HUES6 (cell line): Measurements from ENCODE around the gene ORAI2.

Experiments
- H3K27ac ChIP-seq: 2 replicates; pipeline ENCODE4 v1.7.0; 2013; ENCODE audit warnings: low read depth, mild to moderate bottlenecking, low read length, inconsistent platforms
- H3K27me3 ChIP-seq: 2 replicates; pipeline ENCODE4 v1.6.1; 2013; ENCODE audit warnings: low read length; ENCODE audit not compliant: control insufficient read depth, insufficient read depth
- H3K36me3 ChIP-seq: 2 replicates; pipeline ENCODE4 v1.6.1; 2013; ENCODE audit warnings: low read length; ENCODE audit not compliant: control insufficient read depth, insufficient read depth
- H3K4me1 ChIP-seq: 2 replicates; pipeline ENCODE4 v1.6.1; 2013; ENCODE audit warnings: low read length; ENCODE audit not compliant: control insufficient read depth, insufficient read depth
- H3K4me3 ChIP-seq: 2 replicates; pipeline ENCODE4 v1.5.1; 2013; ENCODE audit warnings: low read depth, low read length
- H3K9ac ChIP-seq: one replicate; pipeline ENCODE4 v1.6.1; 2013; ENCODE audit warnings: mild to moderate bottlenecking, low read length
- H3K9me3 ChIP-seq: 2 replicates; pipeline ENCODE4 v1.6.1; 2013; ENCODE audit warnings: low read depth, low read length; ENCODE audit not compliant: control insufficient read depth, insufficient read depth

ORAI2 gene

GRCh38 chr7:102433219-102434038, at the start of gene ORAI2:
Gene ORAI2 (plus strand): TSS chr7:102433575. CDS start chr7:102438957, 5,382 bp downstream.
- peaks cover 29% of the 10 kb centered on the region for H3K4me1 ChIP-seq

GRCh38 chr7:102387064-102387463, 46.3 kb upstream of the ORAI2 start:
- Histone ChIP-seq H3K27ac (no peak overlapping the region), H3K9me3 (no peaks in the 10 kb centered on the region), H3K4me1 (no peaks in the 10 kb centered on the region), H3K36me3 (peaks cover 36% of the 10 kb centered on the region), H3K4me3 (no peak overlapping the region), H3K9ac (no peak overlapping the region), H3K27me3 (no peaks in the 10 kb centered on the region)

More at GRCh38 chr7:102433219-102434038, at the start of gene ORAI2:
- peaks cover 4% of the 10 kb centered on the region; the same call in 1 of the 2 replicates for H3K36me3 ChIP-seq
- no peaks in the 10 kb centered on the region for H3K9me3 ChIP-seq
- peak within 1 kb of the TSS; percentile 79 for H3K9ac ChIP-seq
- H3K27ac ChIP-seq: peak within 1 kb of the TSS; percentile 60; the same call in 1 of the 2 replicates
- H3K4me3 ChIP-seq: peak within 1 kb of the TSS; percentile 84
- no peaks in the 10 kb centered on the region for H3K27me3 ChIP-seq

GRCh38 chr7:102389810-102390209, 43.6 kb upstream of the ORAI2 start:
- Histone ChIP-seq H3K27me3 (no peaks in the 10 kb centered on the region), H3K4me1 (no peaks in the 10 kb centered on the region), H3K4me3 (no peak overlapping the region), H3K27ac (no peak overlapping the region), H3K9me3 (no peaks in the 10 kb centered on the region), H3K9ac (no peak overlapping the region), H3K36me3 (peaks cover 29% of the 10 kb centered on the region)

GRCh38 chr7:102390697-102391484, 42.5 kb upstream of the ORAI2 start:
- Histone ChIP-seq H3K9ac (no peak overlapping the region), H3K27me3 (no peaks in the 10 kb centered on the region), H3K27ac (no peak overlapping the region), H3K4me1 (no peaks in the 10 kb centered on the region), H3K4me3 (no peak overlapping the region), H3K36me3 (peaks cover 26% of the 10 kb centered on the region), H3K9me3 (no peaks in the 10 kb centered on the region)

GRCh38 chr7:102392330-102392729, 41.0 kb upstream of the ORAI2 start:
- no peak overlapping the region for H3K4me3 ChIP-seq
- H3K27me3 ChIP-seq: no peaks in the 10 kb centered on the region
- H3K9me3 ChIP-seq: no peaks in the 10 kb centered on the region
- H3K27ac ChIP-seq: no peak overlapping the region
- no peaks in the 10 kb centered on the region for H3K4me1 ChIP-seq
- H3K36me3 ChIP-seq: peaks cover 14% of the 10 kb centered on the region
- H3K9ac ChIP-seq: no peak overlapping the region

GRCh38 chr7:102393467-102393866, 39.9 kb upstream of the ORAI2 start:
- H3K4me3 ChIP-seq: no peak overlapping the region
- no peaks in the 10 kb centered on the region for H3K27me3 ChIP-seq
- no peak overlapping the region for H3K9ac ChIP-seq
- no peak overlapping the region for H3K27ac ChIP-seq
- peaks cover 10% of the 10 kb centered on the region for H3K36me3 ChIP-seq
- H3K4me1 ChIP-seq: no peaks in the 10 kb centered on the region
- H3K9me3 ChIP-seq: no peaks in the 10 kb centered on the region

- Histone ChIP-seq H3K27ac (peak overlapping the region; percentile 85), H3K9ac (peak overlapping the region; percentile 94), H3K27me3 (no peaks in the 10 kb centered on the region), H3K4me1 (no peaks in the 10 kb centered on the region), H3K36me3 (peaks cover 25% of the 10 kb centered on the region), H3K4me3 (peak overlapping the region; percentile 88), H3K9me3 (no peaks in the 10 kb centered on the region)
These were observed 37.8 kb upstream of the ORAI2 start for GRCh38 chr7:102395592-102395872.

- Histone ChIP-seq H3K27ac (peak within 1 kb of the TSS; percentile 85), H3K9ac (peak within 1 kb of the TSS; percentile 94), H3K4me3 (peak within 1 kb of the TSS; percentile 88), H3K4me1 (no peaks in the 10 kb centered on the region), H3K27me3 (no peaks in the 10 kb centered on the region), H3K36me3 (peaks cover 29% of the 10 kb centered on the region), H3K9me3 (no peaks in the 10 kb centered on the region)
These were observed 37.3 kb upstream of the ORAI2 start, which contains the start of gene PRKRIP1 for GRCh38 chr7:102395873-102396709. Gene PRKRIP1 (plus strand): TSS chr7:102396363. CDS start chr7:102396412, 49 bp downstream.

GRCh38 chr7:102396710-102397019, 36.7 kb upstream of the ORAI2 start:
- Histone ChIP-seq H3K27me3 (no peaks in the 10 kb centered on the region), H3K4me3 (peak overlapping the region; percentile 88), H3K36me3 (peaks cover 29% of the 10 kb centered on the region), H3K4me1 (no peaks in the 10 kb centered on the region), H3K27ac (peak overlapping the region; percentile 72), H3K9me3 (no peaks in the 10 kb centered on the region), H3K9ac (peak overlapping the region; percentile 94)

GRCh38 chr7:102398543-102398942, 34.8 kb upstream of the ORAI2 start:
- Histone ChIP-seq H3K4me1 (no peaks in the 10 kb centered on the region), H3K36me3 (peaks cover 41% of the 10 kb centered on the region), H3K9ac (no peak overlapping the region), H3K27ac (no peak overlapping the region), H3K27me3 (no peaks in the 10 kb centered on the region), H3K4me3 (no peak overlapping the region), H3K9me3 (no peaks in the 10 kb centered on the region)
